Measurements from ENCODE around the gene DNAJC13. TPM values are rescaled to one million over a fixed set of nuclear protein-coding genes. Genes with fewer than 3 reads are reported as not detected.
A peak's percentile ranks its signal among the peaks of the same experiment; 100 is the strongest.

Gene DNAJC13
- total RNA-seq, 6 experiments from 2014 or later, result 55.9 to 66.4 (median 60.1) TPM

DNA sequence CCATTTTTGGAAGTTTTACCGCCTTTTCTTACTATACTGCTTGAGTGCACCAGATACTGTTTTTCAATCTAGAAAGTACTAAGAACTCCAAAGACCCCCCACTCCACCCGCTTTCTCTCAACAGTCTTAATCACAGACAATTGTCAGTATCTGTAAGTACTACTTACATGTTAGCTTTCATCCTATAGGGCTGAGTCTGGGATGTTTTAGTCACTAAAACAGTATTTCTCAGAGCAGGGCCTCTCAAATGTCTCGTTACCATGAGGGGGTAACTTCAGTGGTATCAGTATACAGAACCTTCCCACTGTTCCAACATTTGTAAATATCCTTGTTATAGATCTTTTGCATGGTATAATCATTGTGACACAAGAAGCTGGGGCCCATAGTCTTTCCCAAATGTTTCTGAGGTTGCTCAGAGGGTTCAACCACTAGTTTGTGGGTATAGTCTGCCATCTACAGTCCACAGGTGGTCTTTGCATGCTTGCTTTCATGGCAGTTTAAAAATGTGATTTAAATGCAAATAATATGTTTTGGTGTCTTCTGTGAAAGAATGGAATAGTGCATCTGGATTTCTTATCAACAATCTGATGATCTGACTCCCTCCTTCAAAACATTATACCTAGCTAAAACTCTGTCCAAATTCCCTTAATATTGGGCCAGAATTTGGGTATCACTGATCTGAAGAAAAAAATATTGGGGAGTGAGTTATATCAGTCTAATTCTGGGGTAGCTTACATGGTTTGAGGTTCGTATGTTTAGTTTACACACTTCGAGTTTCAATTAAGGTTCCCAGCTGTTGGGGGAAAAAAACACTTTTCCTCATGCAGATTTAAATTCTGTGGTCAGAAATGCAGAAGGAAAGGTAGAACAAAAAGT is 18.0 kb upstream of the DNAJC13 start:
- peak; percentile 88 for TF ChIP-seq CTCF (IDR thresholded peaks at IDR 0.05)
- Mint-ChIP-seq H3K27ac (no peak overlapping the region), H3K4me3 (no peak overlapping the region), H3K36me3 (ENCODE audit: low read depth) (peaks cover 5% of the 10 kb centered on the region; the same call in 1 of the 2 replicates), H3K4me1 (ENCODE audit: low read depth) (no peaks in the 10 kb centered on the region), H3K27me3 (ENCODE audit: insufficient read depth) (peaks cover 5% of the 10 kb centered on the region), H3K9me3 (peaks cover 5% of the 10 kb centered on the region)
- DNase-seq, result peak; percentile 60

GRCh38 chr3:132401255-132401654 is 16.0 kb upstream of the DNAJC13 start:
- Mint-ChIP-seq H3K27me3 (ENCODE audit: insufficient read depth) (peaks cover 9% of the 10 kb centered on the region), H3K27ac (no peak overlapping the region), H3K4me3 (no peak overlapping the region), H3K9me3 (peaks cover 5% of the 10 kb centered on the region), H3K36me3 (ENCODE audit: low read depth) (no peaks in the 10 kb centered on the region), H3K4me1 (ENCODE audit: low read depth) (no peaks in the 10 kb centered on the region)
- DNase-seq, result no peak
- TF ChIP-seq CTCF (IDR thresholded peaks at IDR 0.05), result no peak

DNA sequence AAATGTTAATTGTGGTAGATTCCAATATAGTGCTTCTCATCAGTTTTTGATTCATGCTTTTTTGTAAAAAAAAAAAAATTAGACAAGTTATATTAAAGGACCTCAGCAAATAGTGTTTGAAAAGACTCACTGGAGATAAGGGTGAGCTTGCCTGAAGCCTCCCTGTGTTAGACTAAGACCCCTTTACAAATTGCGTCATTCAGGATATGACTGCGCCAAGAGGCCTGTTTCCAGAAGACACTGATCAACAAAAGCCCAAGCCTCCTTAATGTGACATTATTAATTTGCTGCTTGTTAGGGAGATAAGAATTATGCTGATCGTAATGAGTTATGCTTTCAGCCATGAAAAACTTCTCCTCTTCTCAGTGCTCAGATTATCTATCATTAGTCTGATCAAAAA is 13.0 kb upstream of the DNAJC13 start:
- Mint-ChIP-seq H3K27ac (no peak overlapping the region), H3K4me3 (no peak overlapping the region), H3K36me3 (ENCODE audit: low read depth) (no peaks in the 10 kb centered on the region), H3K4me1 (ENCODE audit: low read depth) (no peaks in the 10 kb centered on the region), H3K27me3 (ENCODE audit: insufficient read depth) (peaks cover 7% of the 10 kb centered on the region), H3K9me3 (no peaks in the 10 kb centered on the region)
- TF ChIP-seq CTCF (IDR thresholded peaks at IDR 0.05), result no peak
- DNase-seq, result no peak

- Mint-ChIP-seq H3K27me3 (ENCODE audit: insufficient read depth) (peaks cover 7% of the 10 kb centered on the region), H3K4me3 (no peak overlapping the region)
- DNase-seq, result no peak
Observed at GRCh38 chr3:132405188-132405587, 12.1 kb upstream of the DNAJC13 start.

GRCh38 chr3:132405609-132406299 is 11.5 kb upstream of the DNAJC13 start:
- Mint-ChIP-seq H3K4me1 (ENCODE audit: low read depth) (no peaks in the 10 kb centered on the region), H3K4me3 (no peak overlapping the region), H3K27ac (no peak overlapping the region), H3K27me3 (ENCODE audit: insufficient read depth) (peaks cover 7% of the 10 kb centered on the region), H3K9me3 (no peaks in the 10 kb centered on the region), H3K36me3 (ENCODE audit: low read depth) (no peaks in the 10 kb centered on the region)
- DNase-seq, result no peak
- no peak for TF ChIP-seq CTCF (IDR thresholded peaks at IDR 0.05)

More at GRCh38 chr3:132405188-132405587, 12.1 kb upstream of the DNAJC13 start:
- TF ChIP-seq CTCF (IDR thresholded peaks at IDR 0.05), result no peak
- no peak overlapping the region for H3K27ac Mint-ChIP-seq
- no peaks in the 10 kb centered on the region for H3K9me3 Mint-ChIP-seq
- no peaks in the 10 kb centered on the region for H3K4me1 Mint-ChIP-seq (ENCODE audit: low read depth)
- no peaks in the 10 kb centered on the region for H3K36me3 Mint-ChIP-seq (ENCODE audit: low read depth)

All from HFFc6 (cell line).